Activated naive CD8-positive, alpha-beta T cell treated with anti-CD3 and anti-CD28 coated beads, Interleukin-2, amount 50 U/mL, for 24 hours (primary cell): ENCODE results near the gene THEM5.

Experiments used
- ATAC-seq: fragments of 150-1000 bp; cut with Tn5 transposase; one replicate; pipeline ENCODE4 v1.10.0; 2021
- DNase-seq: peaks from one replicate; pipeline ENCODE4 v3.0.0; 2021
- H3K27ac Mint-ChIP-seq: one replicate; pipeline ENCODE4 v1.8.0; 2021; ENCODE audit warnings: mild to moderate bottlenecking, mixed read lengths
- H3K27me3 Mint-ChIP-seq: one replicate; pipeline ENCODE4 v1.8.0; 2021; ENCODE audit warnings: mixed read lengths
- H3K36me3 Mint-ChIP-seq: one replicate; pipeline ENCODE4 v1.8.0; 2021; ENCODE audit warnings: low read depth, mixed read lengths
- H3K4me1 Mint-ChIP-seq: one replicate; pipeline ENCODE4 v1.8.0; 2021; ENCODE audit warnings: mixed read lengths
- H3K4me3 Mint-ChIP-seq: one replicate; pipeline ENCODE4 v1.8.0; 2021; ENCODE audit warnings: mild to moderate bottlenecking, moderate library complexity, mixed read lengths
- H3K9me3 Mint-ChIP-seq: one replicate; pipeline ENCODE4 v1.8.0; 2021; ENCODE audit warnings: mixed read lengths

THEM5 gene

DNA sequence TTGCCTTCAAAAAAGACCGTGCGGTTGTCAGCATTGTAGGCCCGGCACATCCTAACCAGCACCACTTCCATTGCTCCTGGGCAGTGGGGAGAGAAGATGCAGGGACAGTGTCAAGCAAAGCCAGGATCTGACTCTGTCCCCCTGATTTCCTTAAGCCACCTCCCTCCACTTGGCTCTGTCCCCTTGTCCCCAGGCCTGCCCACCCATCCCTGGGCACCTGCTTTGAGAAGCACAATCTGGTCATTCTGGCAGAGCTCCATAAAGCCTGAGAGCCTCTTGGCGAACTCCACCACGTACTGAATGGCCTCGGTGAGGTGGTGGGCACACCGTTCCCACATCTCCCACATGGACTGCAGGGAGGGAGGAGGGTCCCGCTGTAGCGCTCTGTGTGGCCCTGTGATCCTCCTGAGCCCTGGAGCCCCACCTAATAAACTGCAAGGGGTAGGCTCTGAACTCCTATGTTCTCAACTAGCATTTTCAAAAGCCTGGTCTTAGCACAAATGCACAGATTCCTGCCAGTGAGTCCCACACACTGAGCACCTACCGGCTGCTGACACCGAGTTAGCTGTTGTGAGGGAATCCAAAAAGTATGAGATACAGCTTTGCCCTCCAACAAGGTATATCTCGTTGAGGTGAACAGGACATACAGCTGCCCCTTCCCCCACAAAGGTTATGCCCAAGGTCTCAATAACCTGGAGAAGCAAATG lies 40.1 kb downstream of the THEM5 start:
- H3K27me3 Mint-ChIP-seq = peaks cover 3% of the 10 kb centered on the region
- H3K4me1 Mint-ChIP-seq = peaks cover 18% of the 10 kb centered on the region
- peaks cover 2% of the 10 kb centered on the region for H3K36me3 Mint-ChIP-seq
- H3K27ac Mint-ChIP-seq = no peak overlapping the region
- DNase-seq (no peak), ATAC-seq (no peak)
- no peaks in the 10 kb centered on the region for H3K9me3 Mint-ChIP-seq
- no peak overlapping the region for H3K4me3 Mint-ChIP-seq

DNA sequence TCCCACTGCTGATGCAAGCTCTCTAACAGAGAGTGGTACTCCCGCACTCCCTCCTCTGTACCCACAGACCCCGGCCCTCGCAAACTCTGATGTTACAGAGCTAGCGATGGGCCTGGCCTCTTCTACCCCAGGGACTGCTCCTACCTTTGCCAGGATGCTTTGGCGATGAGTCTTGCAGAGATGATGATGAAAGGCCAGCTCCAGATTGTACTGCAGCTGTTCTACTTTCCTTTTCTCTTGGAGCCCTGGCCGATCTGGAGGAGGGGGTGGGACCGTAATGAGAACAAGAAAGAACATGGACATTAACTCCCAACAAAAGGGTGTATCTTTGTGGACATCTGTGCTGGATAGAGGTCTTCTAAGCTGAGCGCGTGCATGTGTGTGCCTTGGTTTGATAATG lies 42.3 kb downstream of the THEM5 start:
- H3K36me3 Mint-ChIP-seq = no peaks in the 10 kb centered on the region
- ATAC-seq (no peak), DNase-seq (no peak)
- peaks cover 13% of the 10 kb centered on the region for H3K4me1 Mint-ChIP-seq
- no peak overlapping the region for H3K27ac Mint-ChIP-seq
- peaks cover 1% of the 10 kb centered on the region for H3K27me3 Mint-ChIP-seq
- H3K9me3 Mint-ChIP-seq = no peaks in the 10 kb centered on the region
- no peak overlapping the region for H3K4me3 Mint-ChIP-seq

DNA sequence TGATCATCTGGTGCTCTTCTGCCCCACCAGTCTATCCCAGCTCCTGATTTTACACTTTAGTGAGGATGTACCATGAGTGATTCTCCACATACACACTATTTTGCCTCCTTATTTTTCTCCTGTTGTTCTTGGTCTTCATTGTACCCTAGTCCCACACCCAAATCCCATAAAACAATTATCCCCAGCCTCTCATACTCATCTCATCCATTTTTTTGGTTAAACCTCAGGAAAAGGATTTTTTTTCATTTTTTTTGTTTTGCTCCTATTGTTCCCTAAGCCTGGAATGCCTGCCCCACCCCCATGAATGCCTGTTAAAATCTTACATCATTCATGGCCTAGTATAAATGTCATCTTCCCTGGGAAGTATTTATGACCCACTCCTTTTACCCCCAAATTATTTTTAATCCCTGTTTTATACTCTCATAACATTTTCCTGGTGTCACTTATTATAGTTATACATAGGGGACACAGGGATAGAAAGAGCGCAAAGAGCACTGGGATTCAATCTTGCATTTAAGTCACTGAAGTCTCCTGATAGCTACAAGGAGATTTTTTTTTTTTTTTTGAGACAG lies 43.4 kb downstream of the THEM5 start:
- ATAC-seq = no peak
- Mint-ChIP-seq H3K4me3 (no peak overlapping the region), H3K27ac (no peak overlapping the region), H3K36me3 (no peaks in the 10 kb centered on the region), H3K4me1 (peaks cover 3% of the 10 kb centered on the region), H3K27me3 (no peaks in the 10 kb centered on the region), H3K9me3 (no peaks in the 10 kb centered on the region)
- DNase-seq = no peak

DNA sequence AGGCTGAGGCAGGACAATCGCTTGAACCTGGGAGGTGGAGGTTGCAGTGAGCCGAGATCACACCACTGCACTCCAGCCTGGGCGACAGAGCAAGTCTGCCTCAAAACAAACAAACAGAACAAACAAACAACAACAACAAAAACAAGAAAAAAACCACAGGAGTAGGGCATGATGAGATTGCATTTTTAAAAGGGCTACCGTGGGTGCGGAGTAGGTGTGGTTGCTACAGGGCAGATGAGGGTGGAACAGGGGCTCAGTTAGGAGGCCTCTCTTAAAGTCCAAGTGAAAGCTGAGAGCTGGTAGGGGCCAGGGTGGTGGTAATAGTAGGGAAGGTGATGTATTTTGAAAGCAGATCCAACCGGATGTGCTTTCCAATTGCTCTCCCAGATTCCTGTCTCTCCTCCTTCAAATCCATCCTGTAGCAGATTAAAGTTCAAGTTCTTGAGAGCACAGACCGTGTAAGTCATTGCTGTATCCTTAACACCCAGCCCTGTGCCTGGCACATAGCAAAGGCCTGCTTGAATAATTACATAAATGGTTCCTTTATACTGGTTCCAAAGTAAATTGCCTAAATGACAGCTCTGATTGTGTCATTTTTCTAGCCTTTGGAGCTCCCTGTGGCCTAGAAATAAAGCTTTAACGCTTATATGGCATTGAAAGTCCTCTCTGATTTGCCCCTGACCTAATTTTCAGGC lies 44.1 kb downstream of the THEM5 start:
- no peaks in the 10 kb centered on the region for H3K27me3 Mint-ChIP-seq
- DNase-seq (no peak), ATAC-seq (no peak)
- H3K4me3 Mint-ChIP-seq = no peak overlapping the region
- H3K9me3 Mint-ChIP-seq = no peaks in the 10 kb centered on the region
- no peak overlapping the region for H3K27ac Mint-ChIP-seq
- no peaks in the 10 kb centered on the region for H3K4me1 Mint-ChIP-seq
- no peaks in the 10 kb centered on the region for H3K36me3 Mint-ChIP-seq

DNA sequence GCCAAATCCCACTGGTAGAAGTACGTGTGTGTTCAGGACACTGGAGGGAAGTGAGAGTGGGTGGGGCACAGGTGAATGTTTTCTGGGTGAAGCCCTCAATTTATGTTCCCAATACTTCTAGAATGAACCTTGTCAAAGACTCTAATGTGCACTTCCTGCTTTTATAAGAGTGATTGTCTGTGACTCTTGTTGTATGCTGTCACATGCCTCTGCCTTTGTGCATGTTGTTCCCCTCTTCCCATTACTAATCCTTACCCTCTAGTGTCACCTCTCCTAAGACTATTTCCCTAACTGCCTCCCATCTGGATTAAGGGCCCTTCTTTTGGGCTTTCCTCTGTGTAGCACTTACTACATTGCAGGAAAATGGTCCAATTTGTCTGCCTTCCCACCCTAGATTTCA lies 45.7 kb downstream of the THEM5 start:
- Mint-ChIP-seq H3K27me3 (no peaks in the 10 kb centered on the region), H3K4me1 (no peaks in the 10 kb centered on the region)

DNA sequence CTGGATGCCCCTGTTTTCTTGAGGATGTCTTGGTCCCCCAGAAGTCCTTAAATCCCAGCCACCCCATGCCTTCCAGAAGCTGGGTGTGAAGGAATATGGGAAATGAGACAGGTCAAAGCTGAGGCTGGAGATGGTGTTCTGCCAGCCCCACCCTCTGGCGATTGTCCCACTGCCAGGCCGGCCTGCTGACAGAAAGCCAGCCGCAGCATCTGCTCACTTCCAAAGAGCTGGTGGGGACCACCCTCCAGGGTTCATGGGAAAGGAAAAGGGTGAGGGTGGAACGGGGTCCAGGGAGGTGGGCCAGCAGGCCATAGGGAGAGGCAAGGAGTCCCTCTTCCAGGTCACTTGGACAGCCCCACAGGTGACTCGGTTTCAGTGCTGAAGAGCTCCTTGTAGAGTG lies 46.4 kb downstream of the THEM5 start:
- Mint-ChIP-seq H3K27ac (no peak overlapping the region), H3K4me3 (no peak overlapping the region), H3K36me3 (no peaks in the 10 kb centered on the region), H3K9me3 (no peaks in the 10 kb centered on the region), H3K27me3 (no peaks in the 10 kb centered on the region), H3K4me1 (no peaks in the 10 kb centered on the region)
- ATAC-seq (no peak), DNase-seq (no peak)

More for the DNA sequence above, 45.7 kb downstream of the THEM5 start:
- Mint-ChIP-seq H3K9me3 (no peaks in the 10 kb centered on the region), H3K36me3 (no peaks in the 10 kb centered on the region), H3K27ac (no peak overlapping the region), H3K4me3 (no peak overlapping the region)
- ATAC-seq (no peak), DNase-seq (no peak)

DNA sequence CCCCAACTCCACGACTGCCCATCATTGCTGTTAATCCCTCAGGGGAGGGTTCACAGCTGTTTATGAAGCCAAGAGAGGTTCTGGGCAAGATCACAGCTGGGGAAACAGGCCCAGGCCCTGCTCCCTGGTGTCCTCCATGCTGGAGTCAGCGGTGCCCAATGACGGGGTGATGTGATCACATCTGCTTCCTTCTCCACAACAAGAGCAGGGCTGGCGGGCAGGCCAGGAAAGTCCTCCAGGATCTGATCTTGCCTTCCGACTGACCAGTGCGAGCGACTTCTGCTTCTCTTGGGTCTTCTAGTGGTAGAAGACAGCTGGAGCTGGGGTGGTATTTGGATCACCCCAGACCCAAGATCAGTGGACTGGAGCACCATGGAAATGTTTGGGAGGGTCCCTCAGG lies 47.3 kb downstream of the THEM5 start:
- no peak for DNase-seq
- Mint-ChIP-seq H3K36me3 (no peaks in the 10 kb centered on the region), H3K4me3 (no peak overlapping the region), H3K4me1 (no peaks in the 10 kb centered on the region), H3K27ac (no peak overlapping the region), H3K27me3 (no peaks in the 10 kb centered on the region), H3K9me3 (no peaks in the 10 kb centered on the region)
- no peak for ATAC-seq

DNA sequence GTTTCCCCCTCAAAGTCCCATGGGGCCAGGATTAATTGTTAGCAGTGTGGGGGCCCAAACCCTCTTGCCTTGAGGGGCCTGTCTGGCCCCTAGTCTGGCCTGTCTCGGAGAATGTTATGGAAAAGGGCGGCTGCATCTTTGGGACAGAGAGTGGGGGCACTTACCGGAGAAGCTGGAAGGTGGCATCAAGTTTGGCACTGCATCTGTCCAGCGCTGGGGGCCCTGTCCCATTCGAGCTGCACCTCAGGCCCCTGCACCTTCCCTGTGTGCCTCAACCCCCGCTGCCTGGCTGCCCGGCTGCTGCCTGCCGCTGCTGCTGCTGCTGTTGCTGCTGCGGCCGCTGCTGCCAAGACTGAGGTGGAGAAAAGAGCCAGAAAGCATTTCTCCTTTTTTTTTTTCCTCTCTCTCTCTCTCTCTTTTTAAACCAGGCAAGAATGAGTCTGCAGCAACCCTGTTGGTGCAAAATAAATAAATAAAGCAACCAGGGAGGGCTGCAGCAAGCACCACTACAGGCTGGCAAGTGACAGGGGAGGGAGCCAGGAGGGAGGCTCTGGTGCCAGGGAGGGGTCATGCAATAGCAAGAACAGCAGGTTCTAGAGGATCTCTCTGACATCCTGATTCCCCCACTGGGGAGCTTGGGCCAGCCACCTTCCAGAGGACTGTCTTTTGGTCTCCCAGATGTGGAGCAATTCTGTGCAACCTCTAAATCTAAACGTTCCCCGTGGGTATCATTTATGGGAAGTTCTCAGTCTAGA lies 48.3 kb downstream of the THEM5 start, which contains the start of gene LINGO4:
Gene LINGO4, minus strand, starts transcription at position 354 of the 755 bp plus-strand sequence. CDS start 2,715 bp downstream, outside the sequence.
- no peak for ATAC-seq
- Mint-ChIP-seq H3K36me3 (no peaks in the 10 kb centered on the region), H3K27ac (no peak within 1 kb of the TSS), H3K4me3 (no peak within 1 kb of the TSS), H3K9me3 (no peaks in the 10 kb centered on the region), H3K4me1 (peaks cover 4% of the 10 kb centered on the region), H3K27me3 (no peaks in the 10 kb centered on the region)
- no peak for DNase-seq

DNA sequence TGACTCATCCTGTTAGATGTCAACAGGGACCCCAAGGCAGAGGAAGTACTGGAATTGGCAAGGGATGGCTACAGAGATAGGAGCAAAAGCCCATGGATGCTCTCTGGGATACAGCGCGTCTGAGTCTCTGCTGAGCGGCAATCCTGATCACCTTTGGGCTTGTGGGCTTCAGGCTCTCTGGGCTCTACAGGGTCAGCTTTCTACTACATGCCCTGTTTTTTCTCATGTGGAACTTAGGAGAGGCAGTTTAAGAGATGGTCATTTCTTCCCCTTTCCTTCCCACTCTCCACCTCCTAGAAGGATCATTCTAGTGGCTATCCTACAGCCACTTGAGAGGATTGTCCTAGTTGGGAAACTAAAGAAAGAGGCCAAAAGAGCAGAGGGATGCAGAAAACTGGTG lies 49.6 kb downstream of the THEM5 start:
- Mint-ChIP-seq H3K4me1 (peaks cover 8% of the 10 kb centered on the region), H3K27ac (no peak overlapping the region)

DNA sequence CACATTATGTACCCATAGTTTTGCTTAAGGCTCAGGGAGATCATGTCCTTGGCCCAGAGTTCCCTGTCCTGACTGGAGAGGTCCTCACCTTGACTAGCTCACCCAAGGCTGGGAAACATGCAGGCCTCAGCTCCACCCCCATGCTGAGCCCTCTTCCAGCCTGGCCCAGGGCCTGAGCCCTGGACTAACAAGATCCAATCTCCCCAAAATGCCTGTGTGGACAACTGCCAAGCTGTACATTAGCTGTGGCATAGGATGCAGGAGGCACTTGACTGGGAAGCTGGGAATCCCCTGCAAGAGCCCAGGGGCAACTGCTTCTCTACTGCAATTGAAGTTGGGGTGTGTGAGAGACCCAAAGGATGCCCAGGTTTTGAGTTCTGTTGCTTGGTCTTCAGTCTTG lies 50.3 kb downstream of the THEM5 start:
- DNase-seq = no peak
- ATAC-seq = no peak
- Mint-ChIP-seq H3K27me3 (peaks cover 4% of the 10 kb centered on the region), H3K36me3 (no peaks in the 10 kb centered on the region), H3K4me3 (no peak overlapping the region), H3K27ac (no peak overlapping the region), H3K4me1 (peaks cover 8% of the 10 kb centered on the region), H3K9me3 (no peaks in the 10 kb centered on the region)

More for the DNA sequence above, 49.6 kb downstream of the THEM5 start:
- DNase-seq (no peak), ATAC-seq (no peak)
- Mint-ChIP-seq H3K27me3 (peaks cover 4% of the 10 kb centered on the region), H3K4me3 (no peak overlapping the region), H3K36me3 (no peaks in the 10 kb centered on the region), H3K9me3 (no peaks in the 10 kb centered on the region)

DNA sequence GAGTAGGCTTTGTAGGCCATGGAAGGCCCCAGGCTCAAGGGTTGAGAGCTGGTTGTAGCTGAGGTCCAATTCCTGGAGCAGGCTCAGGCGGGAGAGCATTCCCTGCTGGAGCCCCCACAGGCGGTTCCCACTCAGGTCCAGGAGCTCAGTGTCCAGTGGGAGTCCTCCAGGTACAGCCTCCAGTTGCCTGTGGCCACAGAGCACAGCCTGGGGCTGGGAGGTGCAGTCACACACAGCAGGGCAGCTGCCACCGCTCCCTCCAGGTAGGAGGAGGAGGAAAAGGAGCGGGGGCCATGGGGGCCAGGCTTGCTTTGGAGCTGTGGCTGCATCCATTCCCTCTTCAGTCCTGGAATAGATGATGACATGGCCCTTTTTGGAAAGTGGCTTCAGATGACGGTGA lies 51.1 kb downstream of the THEM5 start:
- Mint-ChIP-seq H3K4me1 (peaks cover 8% of the 10 kb centered on the region), H3K27ac (no peak overlapping the region), H3K27me3 (peaks cover 4% of the 10 kb centered on the region), H3K4me3 (no peak overlapping the region), H3K36me3 (no peaks in the 10 kb centered on the region), H3K9me3 (no peaks in the 10 kb centered on the region)
- no peak for DNase-seq
- ATAC-seq = no peak

DNA sequence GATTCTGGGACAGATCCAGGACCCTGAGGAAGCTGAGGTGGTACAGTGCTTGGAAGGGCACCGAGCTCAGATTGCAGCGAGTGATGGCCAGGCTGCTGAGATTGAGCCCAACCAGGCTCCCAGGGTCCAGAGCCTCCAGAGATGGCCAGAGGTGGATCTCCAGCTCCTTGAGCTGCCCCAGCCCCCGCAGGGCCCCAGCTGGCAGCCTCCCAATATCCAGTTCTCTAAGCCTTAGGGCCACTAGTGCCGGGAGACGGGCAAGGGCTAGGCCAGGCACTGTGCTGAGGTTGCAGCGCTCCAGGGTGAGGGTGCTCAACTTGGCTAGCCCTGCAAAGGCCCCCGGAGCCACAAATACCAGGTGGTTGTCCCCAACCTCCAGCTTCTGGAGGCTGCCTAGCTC lies 51.7 kb downstream of the THEM5 start:
- Mint-ChIP-seq H3K9me3 (no peaks in the 10 kb centered on the region), H3K4me3 (no peak overlapping the region), H3K27me3 (peaks cover 4% of the 10 kb centered on the region), H3K36me3 (no peaks in the 10 kb centered on the region), H3K4me1 (peaks cover 8% of the 10 kb centered on the region), H3K27ac (no peak overlapping the region)
- DNase-seq = no peak
- no peak for ATAC-seq

DNA sequence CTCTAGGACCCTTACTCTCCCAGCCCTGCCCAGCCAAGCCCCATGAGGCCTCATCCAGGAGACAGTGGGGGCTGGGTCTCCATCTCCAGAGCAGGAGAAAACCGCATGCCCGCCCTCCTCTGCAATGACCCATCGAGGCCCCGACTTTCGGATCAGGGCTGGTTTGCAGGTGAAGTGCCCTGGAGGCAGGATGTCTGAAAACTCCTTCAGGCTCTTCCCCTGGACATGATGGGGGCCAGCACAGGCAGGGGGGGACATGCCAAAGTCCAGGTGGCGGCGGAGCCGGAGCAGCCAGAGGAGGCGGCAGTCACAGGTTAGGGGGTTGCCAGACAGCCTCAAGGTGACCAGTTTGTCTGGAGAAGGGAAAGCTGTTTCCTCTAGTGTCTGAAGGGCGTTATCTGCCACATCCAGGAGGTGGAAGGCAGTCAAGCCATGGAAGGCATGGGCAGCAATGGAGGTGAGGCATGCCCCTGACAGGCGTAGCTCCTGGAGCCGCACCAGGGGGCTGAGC lies 52.1 kb downstream of the THEM5 start:
- no peaks in the 10 kb centered on the region for H3K36me3 Mint-ChIP-seq
- H3K4me3 Mint-ChIP-seq = no peak overlapping the region
- no peak for DNase-seq
- peaks cover 4% of the 10 kb centered on the region for H3K27me3 Mint-ChIP-seq
- H3K9me3 Mint-ChIP-seq = no peaks in the 10 kb centered on the region
- no peak overlapping the region for H3K27ac Mint-ChIP-seq
- ATAC-seq = no peak
- peaks cover 8% of the 10 kb centered on the region for H3K4me1 Mint-ChIP-seq

DNA sequence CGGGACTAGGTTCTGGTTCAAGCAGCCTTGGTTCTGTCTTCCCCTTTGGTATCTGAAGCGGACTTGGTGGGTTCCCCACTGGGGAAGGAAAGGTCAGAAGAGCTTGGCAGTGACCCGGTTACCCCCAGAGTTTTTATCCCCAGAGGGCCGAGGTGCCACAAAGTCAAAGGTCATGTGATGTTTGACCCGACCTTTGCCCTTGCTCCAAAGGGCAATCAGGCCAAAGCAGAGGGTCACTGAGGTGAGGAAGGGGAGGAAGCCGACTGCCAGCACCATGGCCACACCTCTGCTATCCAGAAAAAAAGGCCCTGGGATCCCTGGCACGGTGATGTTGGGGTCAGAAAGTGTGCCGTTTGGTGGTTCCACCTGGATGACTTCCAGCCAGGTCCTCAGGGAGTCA lies 52.7 kb downstream of the THEM5 start:
- Mint-ChIP-seq H3K27me3 (peaks cover 4% of the 10 kb centered on the region), H3K36me3 (no peaks in the 10 kb centered on the region), H3K4me3 (no peak overlapping the region), H3K4me1 (peaks cover 8% of the 10 kb centered on the region), H3K27ac (no peak overlapping the region), H3K9me3 (no peaks in the 10 kb centered on the region)
- no peak for DNase-seq
- no peak for ATAC-seq
